ENCODE results near the gene EVC.
A peak's percentile ranks its signal among the peaks of the same experiment; 100 is the strongest.
"Not testable (repeated sequence)": the region's sequence is repeated elsewhere in the genome, so short reads cannot be mapped to it uniquely, and the experiment has no call there.

Gene EVC

GRCh38 chr4:5854929-5855328, 143.9 kb downstream of the EVC start:
- no peak for DNase-seq

GRCh38 chr4:5856362-5856761, 145.4 kb downstream of the EVC start:
- not testable (repeated sequence) for DNase-seq

GRCh38 chr4:5857199-5857598, 146.2 kb downstream of the EVC start:
- no peak for DNase-seq

- DNase-seq: no peak
These were observed 147.2 kb downstream of the EVC start for GRCh38 chr4:5858020-5858769.

- DNase-seq: peak; percentile 78
These were observed 152.6 kb downstream of the EVC start for GRCh38 chr4:5863461-5864113.

Measured in MV-4-11 (cell line).